Glomerular visceral epithelial cell (primary cell): ENCODE data around the gene NDRG2.
"Not testable (repeated sequence)": the region's sequence is repeated elsewhere in the genome, so short reads cannot be mapped to it uniquely, and the experiment has no call there.

ENCODE experiments used
- DNase-seq: peaks from one replicate; pipeline ENCODE4 v3.0.0-alpha.2; 2016; ENCODE audit errors: extremely low spot score

Gene NDRG2

DNA sequence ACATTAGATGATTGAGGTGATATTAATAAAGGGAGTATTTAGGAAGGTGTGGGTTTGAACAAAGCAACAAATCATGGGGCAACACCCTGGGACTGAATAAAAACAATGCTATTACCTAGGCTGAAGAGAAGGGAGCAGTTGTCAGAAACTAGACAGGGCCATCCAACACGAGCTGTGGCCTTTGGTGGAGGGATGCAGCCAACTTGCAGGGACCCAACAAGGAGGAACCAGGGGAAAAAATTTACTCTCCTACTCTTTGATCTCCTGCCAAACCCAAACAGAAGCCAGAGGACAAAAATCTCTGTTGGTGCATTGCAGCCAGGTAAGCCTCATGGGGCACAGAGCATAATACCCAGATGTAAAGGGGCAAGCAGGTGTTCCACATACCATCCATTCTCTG is 13.7 kb downstream of the NDRG2 start:
- no peak for DNase-seq

DNA sequence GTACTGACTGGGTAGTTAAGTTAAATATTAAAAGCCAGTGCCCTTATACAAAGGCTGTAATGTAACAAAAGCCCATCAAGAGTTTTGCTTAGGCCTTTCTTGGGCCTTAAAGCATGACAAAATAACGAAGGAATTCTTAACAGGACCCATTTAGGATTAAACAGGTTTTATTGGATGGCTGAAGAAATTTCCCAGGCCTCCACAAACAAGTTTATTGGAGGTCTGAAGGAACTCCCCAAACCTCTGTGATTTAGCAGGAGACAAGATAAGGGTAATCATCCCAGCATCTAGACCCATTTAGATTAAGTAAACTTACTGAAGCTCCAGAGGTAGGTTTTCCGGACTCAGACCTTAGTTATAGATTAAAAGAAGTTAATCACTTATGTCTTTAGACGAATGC is 15.1 kb downstream of the NDRG2 start:
- not testable (repeated sequence) for DNase-seq

- no peak for DNase-seq
These were observed 21.0 kb downstream of the NDRG2 start for GRCh38 chr14:21003788-21004346.

DNA sequence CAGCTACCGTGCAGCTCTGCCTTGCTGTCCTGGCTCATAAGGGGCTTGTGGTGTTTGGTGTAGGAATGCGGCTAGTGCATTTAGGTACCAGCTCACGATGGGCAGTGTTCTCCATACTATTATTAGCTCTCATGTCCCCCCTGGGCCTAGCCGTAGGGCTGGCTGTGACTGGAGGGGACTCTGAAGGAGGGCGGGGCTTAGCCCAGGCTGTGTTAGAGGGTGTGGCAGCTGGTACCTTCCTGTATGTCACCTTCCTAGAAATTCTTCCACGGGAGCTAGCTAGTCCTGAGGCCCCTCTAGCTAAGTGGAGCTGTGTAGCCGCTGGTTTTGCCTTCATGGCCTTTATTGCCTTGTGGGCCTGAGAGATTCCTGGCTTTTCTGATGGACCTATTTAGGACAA is 23.6 kb downstream of the NDRG2 start:
- no peak for DNase-seq

- DNase-seq, result no peak
These were observed 25.3 kb downstream of the NDRG2 start for GRCh38 chr14:20999591-20999990.

- no peak for DNase-seq
These were observed 26.0 kb downstream of the NDRG2 start, which contains the start of gene SLC39A2 for GRCh38 chr14:20998674-20999366. SLC39A2 (plus strand) TSS chr14:20999293; CDS start chr14:20999447, 154 bp downstream.

DNA sequence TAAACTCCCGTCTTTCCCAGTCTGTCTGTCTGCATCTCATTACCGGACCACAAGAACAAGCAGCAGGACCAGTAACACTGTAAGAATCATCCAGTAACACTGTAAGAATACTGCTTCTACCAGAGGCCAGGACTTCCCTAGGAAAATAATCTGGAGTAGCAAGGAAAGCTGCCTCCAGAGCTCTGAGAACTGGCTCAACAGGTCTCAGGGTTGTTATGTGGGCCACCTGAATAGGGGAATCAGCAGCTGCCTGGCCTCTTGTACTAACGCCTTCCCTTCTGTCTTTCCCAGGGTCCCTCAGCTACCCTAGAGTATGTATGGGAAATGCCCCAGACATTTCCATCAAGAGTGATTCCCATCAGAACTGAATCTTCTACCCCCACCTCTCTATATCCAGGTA is 26.7 kb downstream of the NDRG2 start:
- DNase-seq, result no peak

DNA sequence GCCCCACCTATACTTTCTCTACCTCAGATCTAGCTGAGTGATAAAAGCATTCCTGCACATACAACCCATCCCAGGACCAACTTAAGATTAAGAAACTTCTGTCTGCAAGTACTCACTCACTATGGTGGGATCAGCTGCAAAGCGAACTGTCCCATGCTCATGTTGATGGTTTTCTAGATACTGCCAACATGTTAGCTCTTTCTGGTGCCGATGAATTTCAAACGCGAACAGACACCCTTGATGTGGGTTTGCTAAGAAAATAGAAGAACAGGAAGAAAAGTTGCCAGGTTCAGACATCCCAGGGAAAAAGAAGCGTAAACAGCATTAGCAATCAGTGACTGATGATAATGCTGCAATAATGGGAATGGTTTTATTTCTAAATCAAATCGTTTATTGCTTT is 27.3 kb downstream of the NDRG2 start:
- no peak for DNase-seq

DNA sequence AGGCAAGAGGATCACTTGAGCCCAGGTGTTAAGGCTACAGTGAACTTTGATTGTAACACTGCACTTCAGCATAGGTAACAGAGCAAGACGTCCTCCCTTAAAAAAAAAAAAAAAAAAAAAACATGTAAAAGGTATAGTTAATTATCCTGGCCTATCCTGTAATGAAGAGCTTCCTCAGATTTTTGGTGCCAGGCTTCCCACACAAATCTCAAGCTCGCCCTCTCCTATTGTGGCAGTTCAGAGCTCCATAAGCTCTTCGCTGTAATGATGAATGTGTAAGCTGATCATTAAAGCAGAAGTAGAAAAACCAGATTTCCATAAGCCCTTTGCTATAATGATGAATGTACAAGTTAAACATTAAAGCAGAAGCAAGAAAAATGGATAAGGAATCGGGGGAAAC is 27.7 kb downstream of the NDRG2 start:
- no peak for DNase-seq

DNA sequence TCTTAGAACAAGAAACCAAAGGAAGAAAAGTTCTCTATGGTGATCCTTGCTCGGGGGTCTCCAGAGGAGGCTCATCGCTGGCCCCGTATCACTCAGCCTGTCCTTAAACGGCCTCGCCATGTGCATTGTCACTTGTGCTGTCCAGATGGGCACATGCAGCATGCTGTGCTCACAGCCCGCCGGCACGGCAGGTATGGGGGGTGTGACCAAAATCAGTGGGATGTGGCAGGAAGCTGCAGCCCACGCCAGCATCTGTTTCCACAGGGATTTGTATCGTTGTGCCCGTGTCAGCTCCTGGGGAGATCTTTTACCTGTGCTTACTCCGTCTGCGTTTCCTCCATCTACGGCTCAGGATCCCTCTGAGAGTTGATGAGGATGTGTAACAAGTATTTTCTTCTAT is 28.3 kb downstream of the NDRG2 start:
- DNase-seq, result no peak

DNA sequence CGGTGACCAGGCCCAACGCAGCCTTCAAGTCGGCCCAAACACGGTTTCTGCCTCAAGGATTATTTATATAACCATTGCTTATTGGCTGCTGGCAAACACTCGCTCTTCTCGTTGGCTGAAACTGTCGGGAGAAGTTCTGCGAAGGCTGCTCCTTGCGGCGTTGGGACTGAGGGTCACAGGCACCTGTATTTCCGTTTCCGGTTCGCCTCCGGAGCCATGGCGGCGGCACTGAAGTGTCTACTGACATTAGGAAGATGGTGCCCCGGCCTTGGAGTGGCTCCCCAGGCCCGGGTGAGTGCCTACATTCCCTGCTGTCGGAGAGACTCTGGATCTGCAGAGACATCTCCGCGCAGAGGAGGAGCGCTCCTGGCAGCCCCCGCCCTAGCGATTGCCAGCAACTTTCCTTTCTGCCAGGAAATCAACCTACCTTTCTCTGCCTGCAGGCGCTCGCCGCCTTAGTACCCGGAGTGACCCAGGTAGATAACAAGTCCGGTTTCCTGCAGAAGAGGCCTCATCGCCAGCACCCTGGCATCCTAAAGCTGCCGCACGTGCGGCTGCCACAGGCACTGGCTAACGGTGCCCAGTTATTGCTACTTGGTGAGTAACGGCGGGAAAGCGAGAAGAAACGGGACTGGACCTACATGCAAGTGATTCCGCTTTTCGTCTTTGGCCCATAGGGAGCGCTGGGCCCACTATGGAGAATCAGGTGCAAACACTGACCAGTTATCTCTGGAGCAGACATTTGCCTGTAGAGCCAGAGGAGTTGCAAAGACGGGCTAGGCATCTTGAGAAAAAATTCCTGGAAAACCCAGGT is 34.9 kb downstream of the NDRG2 start, which contains the start of gene METTL17:
Gene METTL17, plus strand, starts transcription at position 194 of the 814 bp plus-strand sequence. Its CDS starts 23 bp downstream, at position 217.
- DNase-seq, result peak; percentile 98

- DNase-seq, result no peak
These were observed 35.4 kb downstream of the NDRG2 start for GRCh38 chr14:20989471-20989786.

- peak; percentile 63 for DNase-seq
These were observed 36.0 kb downstream of the NDRG2 start for GRCh38 chr14:20988717-20989470.

DNA sequence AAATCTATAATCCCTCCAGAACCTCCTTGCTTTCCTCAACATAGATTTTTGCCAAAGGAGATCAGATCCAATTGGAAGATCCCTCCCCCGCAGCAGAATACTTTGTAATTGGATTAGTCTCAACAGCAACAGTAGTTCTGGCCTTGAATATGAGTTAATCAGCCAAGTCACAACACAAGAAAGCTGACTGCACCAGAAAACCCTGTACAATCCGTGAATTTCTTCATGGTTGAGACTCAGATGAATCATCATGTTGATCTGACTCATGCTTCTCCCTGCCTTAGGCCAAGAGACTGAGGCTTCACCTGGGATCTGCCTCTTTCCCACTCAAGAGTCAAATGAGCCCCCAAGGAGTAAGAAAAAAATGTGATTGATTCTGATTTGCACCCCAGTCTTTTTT is 38.0 kb downstream of the NDRG2 start:
- DNase-seq, result peak; percentile 90

- not testable (repeated sequence) for DNase-seq
These were observed 39.2 kb downstream of the NDRG2 start for GRCh38 chr14:20985650-20986049.

DNA sequence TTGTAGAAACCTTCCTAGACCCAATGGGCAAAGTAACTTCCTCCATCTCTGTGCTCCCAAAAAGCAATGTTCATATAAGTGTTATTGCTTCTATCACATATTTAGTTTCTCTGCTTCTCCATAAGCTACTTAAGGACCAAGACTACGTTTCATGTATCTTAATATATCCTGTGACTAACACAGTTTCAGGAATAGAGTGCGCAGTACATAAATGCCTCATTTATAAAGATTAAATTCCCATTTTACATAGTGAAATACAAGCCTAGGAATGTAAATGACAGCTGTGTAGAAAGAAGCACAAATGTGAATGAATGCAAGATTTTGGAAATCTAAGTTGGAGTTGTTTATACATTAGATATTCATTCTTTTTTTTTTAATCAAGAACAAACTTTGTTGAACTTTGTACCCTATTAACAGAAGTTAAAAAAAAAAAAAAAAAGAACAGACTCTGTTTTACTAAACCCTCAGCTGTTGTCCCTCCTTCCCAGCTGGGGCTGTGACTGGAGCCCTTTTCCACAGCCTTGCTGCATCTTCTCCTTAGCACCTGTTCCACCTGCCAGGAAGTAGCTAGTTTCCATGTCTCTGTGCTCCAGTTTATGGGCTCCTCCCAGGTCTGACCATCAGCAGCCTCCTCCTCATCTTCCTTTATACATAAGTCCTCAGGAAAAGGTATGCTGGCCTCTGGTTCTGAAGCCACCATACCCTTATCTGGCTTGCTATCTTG is 42.1 kb downstream of the NDRG2 start:
- no peak for DNase-seq

DNA sequence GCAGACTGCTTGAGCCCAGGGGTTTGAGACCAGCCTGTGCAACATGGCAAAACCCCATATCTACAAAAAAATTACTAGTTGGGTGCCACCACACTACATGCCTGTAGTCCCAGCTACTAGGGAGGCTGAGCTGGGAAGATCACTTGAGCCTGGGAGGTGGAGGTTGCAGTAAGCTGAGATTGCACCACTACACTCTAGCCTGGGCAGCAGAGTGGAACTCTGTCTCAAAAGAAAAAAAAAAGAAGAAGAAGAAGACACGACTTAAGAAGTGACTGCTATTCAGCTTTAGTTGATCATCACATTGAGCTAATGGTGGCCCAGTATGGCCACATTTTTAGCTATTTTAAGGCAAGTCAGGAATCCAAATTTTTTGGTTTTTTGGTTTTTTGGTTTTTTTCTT is 44.0 kb downstream of the NDRG2 start:
- no peak for DNase-seq

DNA sequence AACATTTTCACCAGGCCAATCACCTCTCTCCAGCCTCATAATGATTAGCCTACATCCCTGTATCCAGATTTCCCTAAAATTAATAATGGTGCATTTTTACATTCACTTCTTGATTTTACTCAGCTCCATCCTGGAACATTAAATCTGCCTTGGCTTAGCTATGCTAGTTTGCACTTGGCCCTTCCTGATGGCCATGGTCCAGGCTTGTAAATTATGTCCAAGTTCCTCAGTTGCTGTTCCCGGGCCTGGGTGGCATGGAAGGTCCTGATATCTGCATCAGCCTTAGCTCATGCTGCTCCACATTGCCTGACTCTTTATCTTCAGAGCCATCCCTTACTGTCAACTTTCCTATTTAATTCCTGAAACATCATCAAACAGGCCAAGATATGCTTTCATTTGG is 46.2 kb downstream of the NDRG2 start:
- no peak for DNase-seq

DNA sequence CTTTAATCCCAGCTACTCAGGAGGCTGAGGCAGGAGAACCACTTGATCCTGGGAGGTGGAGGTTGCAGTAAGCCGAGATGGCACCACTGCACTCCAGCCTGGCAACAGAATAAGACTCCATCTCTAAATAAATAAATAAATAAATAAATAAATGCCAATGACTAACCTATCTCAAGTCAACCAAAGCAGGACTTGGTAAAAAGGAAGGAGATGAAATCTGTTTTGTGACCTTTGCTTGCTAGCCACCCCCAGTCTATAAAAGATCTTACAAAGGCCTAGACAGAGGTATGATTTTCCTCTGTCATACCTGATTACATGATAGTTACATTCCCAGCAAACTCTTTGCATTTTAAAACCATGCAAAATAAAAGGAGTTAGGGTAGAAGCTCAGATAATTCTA is 48.6 kb downstream of the NDRG2 start:
- no peak for DNase-seq

DNA sequence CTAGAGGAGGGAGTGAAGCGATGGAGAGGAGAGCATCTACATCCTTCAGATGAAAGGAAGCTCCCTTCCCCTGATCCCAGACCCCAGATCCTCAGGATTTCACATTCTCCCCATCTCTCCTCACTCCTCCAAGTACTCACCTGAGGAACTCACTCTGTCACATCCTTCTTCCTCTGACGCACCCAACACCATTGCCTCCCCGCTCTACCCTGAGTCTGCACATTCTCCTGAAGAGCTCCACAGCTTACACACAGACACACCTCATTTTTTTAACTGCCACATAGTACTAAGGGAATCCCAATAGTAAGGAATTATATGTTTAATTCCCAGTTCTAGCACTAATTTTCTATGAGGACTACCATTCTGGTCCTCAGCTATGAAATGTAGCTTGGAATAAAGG is 51.4 kb downstream of the NDRG2 start:
- DNase-seq, result no peak

DNA sequence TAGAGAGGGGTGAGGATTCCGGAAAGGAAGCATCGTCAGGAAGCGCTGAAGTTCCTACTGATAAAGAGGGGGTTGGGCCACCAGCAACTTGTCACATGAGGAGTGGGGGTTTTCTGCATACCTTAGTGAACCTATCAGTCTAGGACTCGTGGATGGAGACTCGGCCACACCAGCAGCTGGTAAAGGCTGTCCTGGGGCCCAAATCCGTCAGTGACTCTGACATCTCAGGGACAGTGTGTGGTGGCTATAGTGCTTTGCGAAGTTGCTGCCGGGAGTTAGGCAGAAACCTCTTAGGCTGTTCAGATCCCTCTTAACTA is 53.2 kb downstream of the NDRG2 start:
- no peak for DNase-seq
